ENCODE data around the gene CEP192. TPM values are rescaled to one million over a fixed set of nuclear protein-coding genes. Genes with fewer than 3 reads are reported as not detected.
"Not testable (repeated sequence)": the region's sequence is repeated elsewhere in the genome, so short reads cannot be mapped to it uniquely, and the experiment has no call there.

The CEP192 gene
- total and polyA plus RNA-seq, 4 donors: 2.5 to 32.4 (median 10.9) TPM

DNA sequence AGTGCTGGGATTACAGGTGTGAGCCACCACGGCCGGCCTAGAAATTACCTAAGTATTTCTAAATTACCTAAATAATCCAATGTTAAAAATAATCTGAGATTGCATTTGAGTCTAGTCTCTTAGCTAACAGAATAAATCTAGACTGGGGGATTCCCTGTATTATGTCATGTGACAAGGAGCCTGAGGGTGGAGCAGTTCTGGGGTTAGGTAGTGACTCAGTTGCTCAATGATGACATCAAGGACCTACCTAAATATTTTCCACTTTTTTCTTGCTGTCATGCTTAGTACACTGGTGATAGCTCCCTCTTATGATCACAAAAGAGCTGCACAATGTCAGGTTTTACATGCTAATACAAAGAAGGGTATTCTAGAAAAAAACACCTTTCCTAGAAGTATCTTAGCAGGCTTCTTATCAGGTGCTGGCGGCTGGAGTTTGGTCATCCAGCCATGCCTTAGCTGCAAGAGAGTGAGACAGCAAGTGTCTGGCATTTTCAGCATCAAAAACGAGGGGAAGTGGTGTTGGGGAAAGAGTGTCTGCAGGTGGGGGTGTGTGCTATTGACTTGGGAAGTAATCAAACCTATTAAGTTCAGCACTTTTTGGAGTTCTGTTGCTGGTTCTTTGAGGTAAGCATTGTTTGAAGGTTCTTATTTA is 17.5 kb upstream of the CEP192 start:
- Histone ChIP-seq H3K4me1 (ENCODE audit: control insufficient read depth in 4 of 4, insufficient read depth in 4 of 4, low read length in 3 of 4) (no peaks in the 10 kb centered on the region), H3K9me3 (ENCODE audit: control insufficient read depth in 4 of 4, low read length in 3 of 4) (no peaks in the 10 kb centered on the region), H3K27me3 (ENCODE audit: control insufficient read depth in 4 of 4, insufficient read depth in 4 of 4, low read length in 3 of 4) (no peaks in the 10 kb centered on the region), H3K36me3 (ENCODE audit: control insufficient read depth in 4 of 4, insufficient read depth in 3 of 4, low read depth in 1 of 4, low read length in 3 of 4) (peaks cover 5 to 41% (median 24%) of the 10 kb centered on the region in 4 donors), H3K9ac (ENCODE audit: low read depth in 1 of 2, low read length in 2 of 2) (no peak overlapping the region), H3K4me3 (ENCODE audit: low read depth in 1 of 3, low read length in 3 of 3) (no peak overlapping the region), H3K27ac (ENCODE audit: low read depth in 1 of 2, low read length in 2 of 2) (no peak overlapping the region)
- WGBS: 84% methylated on average over 4 of the region's 4 CpGs
- TF ChIP-seq JUND (IDR thresholded peaks at IDR 0.05): no peak
- TF ChIP-seq SP1 (IDR thresholded peaks at IDR 0.05): no peak
- TF ChIP-seq TAF1 (conservative IDR thresholded peaks at IDR 0.05): no peak
- no peak for TF ChIP-seq FOXA2 (IDR thresholded peaks at IDR 0.05)
- no peak for TF ChIP-seq HNF4A (conservative IDR thresholded peaks at IDR 0.05)
- TF ChIP-seq FOXA1 (IDR thresholded peaks at IDR 0.05): no peak
- TF ChIP-seq, protein P1, sequence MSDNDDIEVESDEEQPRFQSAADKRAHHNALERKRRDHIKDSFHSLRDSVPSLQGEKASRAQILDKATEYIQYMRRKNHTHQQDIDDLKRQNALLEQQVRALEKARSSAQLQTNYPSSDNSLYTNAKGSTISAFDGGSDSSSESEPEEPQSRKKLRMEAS (IDR thresholded peaks at IDR 0.05): no peak
- TF ChIP-seq EGR1 (IDR thresholded peaks at IDR 0.05; ENCODE audit: low read depth in 2 of 2): no peak
- TF ChIP-seq, protein P2, sequence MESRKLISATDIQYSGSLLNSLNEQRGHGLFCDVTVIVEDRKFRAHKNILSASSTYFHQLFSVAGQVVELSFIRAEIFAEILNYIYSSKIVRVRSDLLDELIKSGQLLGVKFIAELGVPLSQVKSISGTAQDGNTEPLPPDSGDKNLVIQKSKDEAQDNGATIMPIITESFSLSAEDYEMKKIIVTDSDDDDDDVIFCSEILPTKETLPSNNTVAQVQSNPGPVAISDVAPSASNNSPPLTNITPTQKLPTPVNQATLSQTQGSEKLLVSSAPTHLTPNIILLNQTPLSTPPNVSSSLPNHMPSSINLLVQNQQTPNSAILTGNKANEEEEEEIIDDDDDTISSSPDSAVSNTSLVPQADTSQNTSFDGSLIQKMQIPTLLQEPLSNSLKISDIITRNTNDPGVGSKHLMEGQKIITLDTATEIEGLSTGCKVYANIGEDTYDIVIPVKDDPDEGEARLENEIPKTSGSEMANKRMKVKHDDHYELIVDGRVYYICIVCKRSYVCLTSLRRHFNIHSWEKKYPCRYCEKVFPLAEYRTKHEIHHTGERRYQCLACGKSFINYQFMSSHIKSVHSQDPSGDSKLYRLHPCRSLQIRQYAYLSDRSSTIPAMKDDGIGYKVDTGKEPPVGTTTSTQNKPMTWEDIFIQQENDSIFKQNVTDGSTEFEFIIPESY (IDR thresholded peaks at IDR 0.05): no peak
- DNase-seq (ENCODE audit: low spot score): no peak

DNA sequence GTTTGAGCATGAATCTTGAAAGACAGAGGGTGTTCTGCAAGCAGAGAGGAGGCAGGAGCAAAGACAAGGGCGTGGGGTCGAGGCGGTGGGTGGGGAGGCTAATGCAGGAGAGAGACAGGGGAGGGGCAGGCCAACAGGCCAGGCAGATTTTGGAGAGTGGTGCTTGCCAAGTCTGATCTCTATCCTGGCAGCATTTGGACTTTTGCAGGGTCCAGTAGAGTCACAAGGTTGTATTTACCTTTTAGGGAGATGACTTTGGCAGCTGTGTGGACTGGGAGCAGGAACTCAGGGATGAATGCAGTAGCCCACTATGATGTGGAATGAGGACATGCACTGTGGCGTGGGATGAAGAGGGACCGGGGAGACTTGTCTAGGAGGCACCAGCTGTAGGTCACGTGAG is 15.7 kb upstream of the CEP192 start:
- WGBS: 96% methylated on average over 6 of the region's 6 CpGs
- TF ChIP-seq GABPA (IDR thresholded peaks at IDR 0.05 in 1 of 2, conservative IDR thresholded peaks at IDR 0.05 in 1 of 2): no peak
- no peak for TF ChIP-seq EGR1 (IDR thresholded peaks at IDR 0.05; ENCODE audit: low read depth in 2 of 2)
- TF ChIP-seq, protein P2 (IDR thresholded peaks at IDR 0.05): no peak
- no peak for TF ChIP-seq HNF4G (IDR thresholded peaks at IDR 0.05)
- H3K9ac ChIP-seq (ENCODE audit: low read depth in 1 of 2, low read length in 2 of 2): no peak overlapping the region
- H3K4me3 ChIP-seq (ENCODE audit: low read depth in 1 of 3, low read length in 3 of 3): no peak overlapping the region
- no peaks in the 10 kb centered on the region for H3K27me3 ChIP-seq (ENCODE audit: control insufficient read depth in 4 of 4, insufficient read depth in 4 of 4, low read length in 3 of 4)
- DNase-seq (ENCODE audit: low spot score): no peak
- H3K36me3 ChIP-seq (ENCODE audit: control insufficient read depth in 4 of 4, insufficient read depth in 3 of 4, low read depth in 1 of 4, low read length in 3 of 4): peaks cover 5 to 41% (median 24%) of the 10 kb centered on the region in 4 donors
- H3K27ac ChIP-seq (ENCODE audit: low read depth in 1 of 2, low read length in 2 of 2): no peak overlapping the region
- no peaks in the 10 kb centered on the region for H3K4me1 ChIP-seq (ENCODE audit: control insufficient read depth in 4 of 4, insufficient read depth in 4 of 4, low read length in 3 of 4)
- H3K9me3 ChIP-seq (ENCODE audit: control insufficient read depth in 4 of 4, low read length in 3 of 4): no peaks in the 10 kb centered on the region

GRCh38 chr18:12976305-12976704 is 14.9 kb upstream of the CEP192 start:
- 80% methylated on average over 12 of the region's 12 CpGs for WGBS
- H3K36me3 ChIP-seq (ENCODE audit: control insufficient read depth in 4 of 4, insufficient read depth in 3 of 4, low read depth in 1 of 4, low read length in 3 of 4): peaks cover 2 to 34% (median 21%) of the 10 kb centered on the region in 4 donors

DNA sequence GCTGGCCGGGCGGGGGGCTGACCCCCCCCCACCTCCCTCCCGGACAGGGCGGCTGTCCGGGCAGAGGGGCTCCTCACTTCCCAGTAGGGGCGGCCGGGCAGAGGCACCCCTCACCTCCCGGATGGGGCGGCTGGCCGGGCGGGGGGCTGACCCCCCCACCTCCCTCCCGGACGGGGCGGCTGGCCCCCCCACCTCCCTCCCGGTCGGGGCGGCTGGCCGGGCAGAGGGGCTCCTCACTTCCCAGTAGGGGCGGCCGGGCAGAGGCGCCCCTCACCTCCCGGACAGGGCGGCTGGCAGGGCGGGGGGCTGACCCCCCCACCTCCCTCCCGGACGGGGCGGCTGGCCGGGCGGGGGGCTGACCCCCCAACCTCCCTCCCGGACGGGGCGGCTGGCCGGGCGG is 11.1 kb upstream of the CEP192 start:
- 97% methylated on average over 24 of the region's 34 CpGs for WGBS
- H3K36me3 ChIP-seq (ENCODE audit: control insufficient read depth in 4 of 4, insufficient read depth in 3 of 4, low read depth in 1 of 4, low read length in 3 of 4): peaks cover 1 to 26% (median 23%) of the 10 kb centered on the region in 4 donors
- not testable (repeated sequence) for H3K9me3 ChIP-seq (ENCODE audit: control insufficient read depth in 4 of 4, low read length in 3 of 4); H3K4me1 ChIP-seq (ENCODE audit: control insufficient read depth in 4 of 4, insufficient read depth in 4 of 4, low read length in 3 of 4); DNase-seq (ENCODE audit: low spot score); H3K4me3 ChIP-seq (ENCODE audit: low read depth in 1 of 3, low read length in 3 of 3); H3K27ac ChIP-seq (ENCODE audit: low read depth in 1 of 2, low read length in 2 of 2); H3K27me3 ChIP-seq (ENCODE audit: control insufficient read depth in 4 of 4, insufficient read depth in 4 of 4, low read length in 3 of 4); H3K9ac ChIP-seq (ENCODE audit: low read depth in 1 of 2, low read length in 2 of 2)

More at GRCh38 chr18:12976305-12976704, 14.9 kb upstream of the CEP192 start:
- Histone ChIP-seq H3K9me3 (ENCODE audit: control insufficient read depth in 4 of 4, low read length in 3 of 4) (no peaks in the 10 kb centered on the region), H3K27me3 (ENCODE audit: control insufficient read depth in 4 of 4, insufficient read depth in 4 of 4, low read length in 3 of 4) (no peaks in the 10 kb centered on the region), H3K4me3 (ENCODE audit: low read depth in 1 of 3, low read length in 3 of 3) (no peak overlapping the region), H3K9ac (ENCODE audit: low read depth in 1 of 2, low read length in 2 of 2) (no peak overlapping the region), H3K4me1 (ENCODE audit: control insufficient read depth in 4 of 4, insufficient read depth in 4 of 4, low read length in 3 of 4) (no peaks in the 10 kb centered on the region), H3K27ac (ENCODE audit: low read depth in 1 of 2, low read length in 2 of 2) (no peak overlapping the region)
- no peak for DNase-seq (ENCODE audit: low spot score)
- TF ChIP-seq, protein P3, sequence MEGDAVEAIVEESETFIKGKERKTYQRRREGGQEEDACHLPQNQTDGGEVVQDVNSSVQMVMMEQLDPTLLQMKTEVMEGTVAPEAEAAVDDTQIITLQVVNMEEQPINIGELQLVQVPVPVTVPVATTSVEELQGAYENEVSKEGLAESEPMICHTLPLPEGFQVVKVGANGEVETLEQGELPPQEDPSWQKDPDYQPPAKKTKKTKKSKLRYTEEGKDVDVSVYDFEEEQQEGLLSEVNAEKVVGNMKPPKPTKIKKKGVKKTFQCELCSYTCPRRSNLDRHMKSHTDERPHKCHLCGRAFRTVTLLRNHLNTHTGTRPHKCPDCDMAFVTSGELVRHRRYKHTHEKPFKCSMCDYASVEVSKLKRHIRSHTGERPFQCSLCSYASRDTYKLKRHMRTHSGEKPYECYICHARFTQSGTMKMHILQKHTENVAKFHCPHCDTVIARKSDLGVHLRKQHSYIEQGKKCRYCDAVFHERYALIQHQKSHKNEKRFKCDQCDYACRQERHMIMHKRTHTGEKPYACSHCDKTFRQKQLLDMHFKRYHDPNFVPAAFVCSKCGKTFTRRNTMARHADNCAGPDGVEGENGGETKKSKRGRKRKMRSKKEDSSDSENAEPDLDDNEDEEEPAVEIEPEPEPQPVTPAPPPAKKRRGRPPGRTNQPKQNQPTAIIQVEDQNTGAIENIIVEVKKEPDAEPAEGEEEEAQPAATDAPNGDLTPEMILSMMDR (IDR thresholded peaks at IDR 0.05; ENCODE audit: low read depth, low read length, missing input control): no peak
- TF ChIP-seq TAF1 (conservative IDR thresholded peaks at IDR 0.05): no peak
- TF ChIP-seq, protein P1 (IDR thresholded peaks at IDR 0.05): no peak

Data from liver (tissue), 9 donors.